ENCODE data around the gene TIE1. TPM values are rescaled to one million over a fixed set of nuclear protein-coding genes. Genes with fewer than 3 reads are reported as not detected.
A peak's percentile ranks its signal among the peaks of the same experiment; 100 is the strongest.

TIE1 gene
- total RNA-seq, 2 donors from 2014 or later, result 5.1 to 7.6 TPM

DNA sequence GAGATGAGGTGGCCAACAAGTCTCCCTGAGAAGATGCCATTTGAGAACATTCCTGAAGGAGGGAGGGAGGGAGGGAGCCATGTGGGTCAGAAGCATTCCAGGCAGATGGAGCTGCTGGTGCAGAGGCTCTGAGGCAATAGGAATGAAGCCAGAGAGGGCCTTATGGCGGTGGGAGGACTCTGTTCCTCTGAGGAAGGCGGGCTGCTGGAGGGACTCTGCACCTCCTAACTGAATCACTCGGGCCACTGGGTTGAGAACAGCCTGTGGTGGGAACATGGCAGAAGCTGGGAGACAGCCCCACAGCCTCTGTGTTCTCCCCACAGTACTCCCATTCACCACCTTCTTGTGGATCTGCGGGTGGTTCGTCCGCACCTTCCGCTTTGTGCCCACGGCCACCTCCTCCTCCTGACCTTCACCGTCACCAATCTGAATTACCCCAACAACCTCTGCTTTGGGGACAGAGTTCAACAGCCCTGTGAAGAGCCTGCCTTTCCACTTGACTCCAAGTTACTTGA lies 33.4 kb upstream of the TIE1 start:
- no peaks in the 10 kb centered on the region for H3K4me1 ChIP-seq
- no peak overlapping the region for H3K27ac ChIP-seq
- H3K27me3 ChIP-seq, result no peaks in the 10 kb centered on the region
- TF ChIP-seq, protein P1, sequence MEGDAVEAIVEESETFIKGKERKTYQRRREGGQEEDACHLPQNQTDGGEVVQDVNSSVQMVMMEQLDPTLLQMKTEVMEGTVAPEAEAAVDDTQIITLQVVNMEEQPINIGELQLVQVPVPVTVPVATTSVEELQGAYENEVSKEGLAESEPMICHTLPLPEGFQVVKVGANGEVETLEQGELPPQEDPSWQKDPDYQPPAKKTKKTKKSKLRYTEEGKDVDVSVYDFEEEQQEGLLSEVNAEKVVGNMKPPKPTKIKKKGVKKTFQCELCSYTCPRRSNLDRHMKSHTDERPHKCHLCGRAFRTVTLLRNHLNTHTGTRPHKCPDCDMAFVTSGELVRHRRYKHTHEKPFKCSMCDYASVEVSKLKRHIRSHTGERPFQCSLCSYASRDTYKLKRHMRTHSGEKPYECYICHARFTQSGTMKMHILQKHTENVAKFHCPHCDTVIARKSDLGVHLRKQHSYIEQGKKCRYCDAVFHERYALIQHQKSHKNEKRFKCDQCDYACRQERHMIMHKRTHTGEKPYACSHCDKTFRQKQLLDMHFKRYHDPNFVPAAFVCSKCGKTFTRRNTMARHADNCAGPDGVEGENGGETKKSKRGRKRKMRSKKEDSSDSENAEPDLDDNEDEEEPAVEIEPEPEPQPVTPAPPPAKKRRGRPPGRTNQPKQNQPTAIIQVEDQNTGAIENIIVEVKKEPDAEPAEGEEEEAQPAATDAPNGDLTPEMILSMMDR (IDR thresholded peaks at IDR 0.05), result no peak
- H3K36me3 ChIP-seq, result no peaks in the 10 kb centered on the region
- no peaks in the 10 kb centered on the region for H3K9me3 ChIP-seq
- intact Hi-C loops (cut with DNase I), result no loop called here
- no peak for DNase-seq
- no peak overlapping the region for H3K9ac ChIP-seq (ENCODE audit: low read depth in 2 of 2, low read length in 2 of 2)
- no peak overlapping the region for H3K4me3 ChIP-seq

DNA sequence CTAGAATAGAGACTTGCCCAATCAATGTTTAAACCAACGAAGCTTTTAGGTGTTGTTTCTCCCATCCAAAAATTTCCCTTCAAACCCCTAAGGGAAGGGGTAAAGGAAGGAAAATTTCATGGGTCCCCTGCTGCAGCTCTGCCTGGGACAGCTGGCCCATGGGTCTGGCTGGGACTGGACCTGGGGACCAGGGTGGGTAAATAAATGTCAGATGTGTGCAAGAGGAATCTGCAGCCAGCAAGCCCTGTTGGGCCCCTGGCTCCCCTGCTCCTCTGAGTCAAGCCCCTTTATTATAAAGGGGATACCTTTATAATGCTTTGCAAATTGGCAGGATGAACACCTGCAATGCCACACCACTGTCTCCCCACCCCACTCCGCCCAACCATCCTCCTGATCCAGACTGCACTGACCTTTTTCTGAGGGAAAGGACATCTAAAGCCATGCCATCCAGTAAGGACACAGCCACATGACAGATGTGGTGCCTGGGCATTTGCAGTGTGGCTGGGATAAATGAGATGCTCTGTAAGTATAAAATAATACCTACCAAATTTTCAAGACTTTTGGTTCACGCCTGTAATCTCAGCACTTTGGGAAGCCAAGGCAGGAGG lies 32.9 kb upstream of the TIE1 start:
- peak overlapping the region in 1 of 2 donors; percentile 34 for H3K9ac ChIP-seq (ENCODE audit: low read depth in 2 of 2, low read length in 2 of 2)
- H3K36me3 ChIP-seq, result no peaks in the 10 kb centered on the region
- no peaks in the 10 kb centered on the region for H3K4me1 ChIP-seq
- no peak overlapping the region for H3K27ac ChIP-seq
- intact Hi-C loops (cut with DNase I), result no loop called here
- no peaks in the 10 kb centered on the region for H3K9me3 ChIP-seq
- TF ChIP-seq, protein P1 (IDR thresholded peaks at IDR 0.05), result no peak
- H3K4me3 ChIP-seq, result no peak overlapping the region
- H3K27me3 ChIP-seq, result no peaks in the 10 kb centered on the region
- no peak for DNase-seq

DNA sequence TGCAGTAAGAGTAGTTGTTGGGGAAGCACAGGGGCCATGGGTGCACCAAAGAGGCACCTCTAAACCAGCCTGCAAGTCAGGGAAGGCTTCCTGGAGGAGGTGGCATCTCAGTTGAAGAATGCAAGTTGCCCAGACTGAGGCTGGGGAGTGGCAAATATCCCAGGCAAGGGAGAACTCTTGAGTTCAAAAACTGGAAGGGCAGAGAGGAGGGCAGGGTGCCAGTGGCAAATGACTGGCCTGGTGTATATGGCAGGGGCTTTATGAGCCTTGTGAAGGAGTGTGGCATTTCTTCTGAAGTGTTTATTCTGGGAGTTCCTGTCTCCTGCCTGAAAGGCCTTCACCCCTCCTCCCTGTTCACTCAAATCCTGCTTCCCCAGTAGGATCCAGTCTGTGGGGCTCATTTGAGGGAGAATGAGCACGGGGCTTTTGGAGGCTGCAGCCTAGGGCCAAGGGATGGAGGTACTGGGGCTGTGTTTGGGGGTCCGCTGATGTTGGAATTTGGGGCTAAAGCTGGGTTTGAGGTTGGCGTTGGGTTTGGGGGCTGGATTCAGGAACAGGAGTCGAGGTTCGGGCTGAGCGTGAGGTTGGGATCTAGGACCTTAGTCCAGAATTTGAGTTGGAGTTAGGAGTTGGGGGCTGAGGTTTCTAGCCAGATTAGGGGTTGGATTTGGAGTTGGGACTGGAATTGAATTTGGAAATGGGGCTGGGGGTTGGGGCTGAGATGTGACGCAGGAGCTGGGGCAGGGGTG lies 31.0 kb upstream of the TIE1 start, which contains the start of gene TMEM125:
Gene TMEM125, plus strand, starts transcription at position 357 of the 749 bp plus-strand sequence. CDS start 2,740 bp downstream, outside the sequence.
- Histone ChIP-seq H3K4me3 (peak within 1 kb of the TSS; percentile 36), H3K9me3 (no peaks in the 10 kb centered on the region), H3K4me1 (no peaks in the 10 kb centered on the region), H3K27me3 (no peaks in the 10 kb centered on the region), H3K9ac (ENCODE audit: low read depth in 2 of 2, low read length in 2 of 2) (peak within 1 kb of the TSS; percentile 72 to 89), H3K27ac (peak within 1 kb of the TSS; percentile 80), H3K36me3 (no peaks in the 10 kb centered on the region)
- intact Hi-C loops (cut with DNase I), result no loop called here
- TF ChIP-seq, protein P1 (IDR thresholded peaks at IDR 0.05), result no peak
- DNase-seq, result peak; percentile 86

GRCh38 chr1:43270421-43271095 lies 30.2 kb upstream of the TIE1 start:
- intact Hi-C loops (cut with DNase I), result no loop called here
- H3K9ac ChIP-seq (ENCODE audit: low read depth in 2 of 2, low read length in 2 of 2), result peak overlapping the region; percentile 72 to 89
- TF ChIP-seq, protein P1 (IDR thresholded peaks at IDR 0.05), result no peak
- peak overlapping the region; percentile 36 for H3K4me3 ChIP-seq
- peak overlapping the region; percentile 80 for H3K27ac ChIP-seq
- no peaks in the 10 kb centered on the region for H3K27me3 ChIP-seq
- DNase-seq, result peak; percentile 95
- H3K4me1 ChIP-seq, result no peaks in the 10 kb centered on the region
- H3K9me3 ChIP-seq, result no peaks in the 10 kb centered on the region
- no peaks in the 10 kb centered on the region for H3K36me3 ChIP-seq

All from colonic mucosa (tissue), 4 donors.